ENCODE data around the gene MYBBP1A.

The MYBBP1A gene

GRCh38 chr17:4501295-4501949 lies 53.8 kb downstream of the MYBBP1A start:
- DNase-seq (ENCODE audit: low spot score): no peak

GRCh38 chr17:4500191-4500571 lies 55.0 kb downstream of the MYBBP1A start:
- DNase-seq (ENCODE audit: low spot score): no peak

- peak; percentile 61 for DNase-seq (ENCODE audit: low spot score)
Measured at GRCh38 chr17:4499431-4500190, 55.6 kb downstream of the MYBBP1A start.

GRCh38 chr17:4498461-4499397 lies 56.5 kb downstream of the MYBBP1A start, which contains the start of gene SPNS2:
SPNS2 (plus strand) TSS chr17:4498881; CDS start chr17:4499048, 167 bp downstream.
- DNase-seq (ENCODE audit: low spot score): peak; percentile 92

GRCh38 chr17:4497101-4497824 lies 57.9 kb downstream of the MYBBP1A start:
- DNase-seq (ENCODE audit: low spot score): no peak

- no peak for DNase-seq (ENCODE audit: low spot score)
Measured at GRCh38 chr17:4492721-4493561, 62.2 kb downstream of the MYBBP1A start.

GRCh38 chr17:4490637-4491061 lies 64.5 kb downstream of the MYBBP1A start:
- DNase-seq (ENCODE audit: low spot score): no peak

GRCh38 chr17:4490109-4490591 lies 65.0 kb downstream of the MYBBP1A start:
- no peak for DNase-seq (ENCODE audit: low spot score)

- DNase-seq (ENCODE audit: low spot score): no peak
Measured at GRCh38 chr17:4488989-4489595, 66.1 kb downstream of the MYBBP1A start.

Measured in D341Med (cell line).